BE2C (cell line): ENCODE measurements around the gene P2RX7.
"Not testable (repeated sequence)": the region's sequence is repeated elsewhere in the genome, so short reads cannot be mapped to it uniquely, and the experiment has no call there.

ENCODE experiments used
- DNase-seq: peaks from one replicate; pipeline ENCODE4 v3.0.0-alpha.2; 2020
- H3K27me3 ChIP-seq: fragments of 250-450 bp; sonication (Bioruptor Pico); 2 replicates; pipeline ENCODE4 v1.5.1; 2020; ENCODE audit warnings: mild to moderate bottlenecking
- H3K36me3 ChIP-seq: fragments of 250-450 bp; sonication (Bioruptor Pico); 2 replicates; pipeline ENCODE4 v1.5.1; 2020; ENCODE audit warnings: mild to moderate bottlenecking
- H3K4me1 ChIP-seq: fragments of 250-450 bp; sonication (Bioruptor Pico); 2 replicates; pipeline ENCODE4 v1.5.1; 2020
- H3K4me3 ChIP-seq: 2 replicates; pipeline ENCODE4 v1.5.1; 2011; ENCODE audit warnings: low read depth, low read length
- H3K9me3 ChIP-seq: fragments of 250-450 bp; sonication (Bioruptor Pico); 2 replicates; pipeline ENCODE4 v1.5.1; 2020
- CTCF ChIP-seq: IDR thresholded peaks from 2 replicates; pipeline ENCODE4 v1.5.1; 2012; ENCODE audit warnings: mild to moderate bottlenecking, low read depth, low read length

The P2RX7 gene

GRCh38 chr12:121137512-121137911, 4.8 kb downstream of the P2RX7 start:
- no peaks in the 10 kb centered on the region; the same call in 1 of the 2 replicates for H3K4me1 ChIP-seq
- no peak for TF ChIP-seq CTCF
- H3K36me3 ChIP-seq = no peaks in the 10 kb centered on the region
- H3K27me3 ChIP-seq = no peaks in the 10 kb centered on the region
- DNase-seq = no peak
- no peak overlapping the region for H3K4me3 ChIP-seq
- no peaks in the 10 kb centered on the region; the same call in 1 of the 2 replicates for H3K9me3 ChIP-seq

GRCh38 chr12:121138284-121138683, 5.6 kb downstream of the P2RX7 start:
- DNase-seq = no peak
- Histone ChIP-seq H3K27me3 (no peaks in the 10 kb centered on the region), H3K36me3 (no peaks in the 10 kb centered on the region), H3K4me3 (no peak overlapping the region), H3K9me3 (no peaks in the 10 kb centered on the region; the same call in 1 of the 2 replicates), H3K4me1 (no peaks in the 10 kb centered on the region)
- TF ChIP-seq CTCF = no peak

GRCh38 chr12:121139286-121139685, 6.6 kb downstream of the P2RX7 start:
- no peak overlapping the region for H3K4me3 ChIP-seq
- DNase-seq = no peak
- H3K4me1 ChIP-seq = no peaks in the 10 kb centered on the region
- TF ChIP-seq CTCF = no peak
- no peaks in the 10 kb centered on the region for H3K36me3 ChIP-seq
- no peaks in the 10 kb centered on the region; the same call in 1 of the 2 replicates for H3K9me3 ChIP-seq
- no peaks in the 10 kb centered on the region for H3K27me3 ChIP-seq

- Histone ChIP-seq H3K4me1 (no peaks in the 10 kb centered on the region), H3K9me3 (no peaks in the 10 kb centered on the region; the same call in 1 of the 2 replicates), H3K4me3 (no peak overlapping the region), H3K27me3 (no peaks in the 10 kb centered on the region), H3K36me3 (no peaks in the 10 kb centered on the region)
- DNase-seq = no peak
- TF ChIP-seq CTCF = no peak
These were observed 9.7 kb downstream of the P2RX7 start for GRCh38 chr12:121142171-121142950.

GRCh38 chr12:121144416-121144914, 11.8 kb downstream of the P2RX7 start:
- no peak overlapping the region for H3K4me3 ChIP-seq
- no peaks in the 10 kb centered on the region for H3K4me1 ChIP-seq
- DNase-seq = no peak
- no peaks in the 10 kb centered on the region for H3K9me3 ChIP-seq
- TF ChIP-seq CTCF = no peak
- H3K27me3 ChIP-seq = no peaks in the 10 kb centered on the region
- H3K36me3 ChIP-seq = no peaks in the 10 kb centered on the region

GRCh38 chr12:121145221-121145620, 12.5 kb downstream of the P2RX7 start:
- no peak for DNase-seq
- no peaks in the 10 kb centered on the region for H3K9me3 ChIP-seq
- no peak for TF ChIP-seq CTCF

GRCh38 chr12:121149289-121149688, 16.6 kb downstream of the P2RX7 start:
- not testable (repeated sequence) for DNase-seq, H3K4me1 ChIP-seq

More at GRCh38 chr12:121145221-121145620, 12.5 kb downstream of the P2RX7 start:
- Histone ChIP-seq H3K36me3 (no peaks in the 10 kb centered on the region), H3K4me3 (no peak overlapping the region), H3K4me1 (no peaks in the 10 kb centered on the region), H3K27me3 (no peaks in the 10 kb centered on the region)

More at GRCh38 chr12:121149289-121149688, 16.6 kb downstream of the P2RX7 start:
- not testable (repeated sequence) for H3K4me3 ChIP-seq, H3K9me3 ChIP-seq, H3K27me3 ChIP-seq, H3K36me3 ChIP-seq
